ENCODE results near the gene HID1.
A peak's percentile ranks its signal among the peaks of the same experiment; 100 is the strongest.
"Not testable (repeated sequence)": the region's sequence is repeated elsewhere in the genome, so short reads cannot be mapped to it uniquely, and the experiment has no call there.

The HID1 gene

GRCh38 chr17:74923538-74924249 lies 48.9 kb downstream of the HID1 start:
- DNase-seq (ENCODE audit: extremely low read depth in 1 of 2, low read depth in 1 of 2): peak; percentile 35 to 38

DNA sequence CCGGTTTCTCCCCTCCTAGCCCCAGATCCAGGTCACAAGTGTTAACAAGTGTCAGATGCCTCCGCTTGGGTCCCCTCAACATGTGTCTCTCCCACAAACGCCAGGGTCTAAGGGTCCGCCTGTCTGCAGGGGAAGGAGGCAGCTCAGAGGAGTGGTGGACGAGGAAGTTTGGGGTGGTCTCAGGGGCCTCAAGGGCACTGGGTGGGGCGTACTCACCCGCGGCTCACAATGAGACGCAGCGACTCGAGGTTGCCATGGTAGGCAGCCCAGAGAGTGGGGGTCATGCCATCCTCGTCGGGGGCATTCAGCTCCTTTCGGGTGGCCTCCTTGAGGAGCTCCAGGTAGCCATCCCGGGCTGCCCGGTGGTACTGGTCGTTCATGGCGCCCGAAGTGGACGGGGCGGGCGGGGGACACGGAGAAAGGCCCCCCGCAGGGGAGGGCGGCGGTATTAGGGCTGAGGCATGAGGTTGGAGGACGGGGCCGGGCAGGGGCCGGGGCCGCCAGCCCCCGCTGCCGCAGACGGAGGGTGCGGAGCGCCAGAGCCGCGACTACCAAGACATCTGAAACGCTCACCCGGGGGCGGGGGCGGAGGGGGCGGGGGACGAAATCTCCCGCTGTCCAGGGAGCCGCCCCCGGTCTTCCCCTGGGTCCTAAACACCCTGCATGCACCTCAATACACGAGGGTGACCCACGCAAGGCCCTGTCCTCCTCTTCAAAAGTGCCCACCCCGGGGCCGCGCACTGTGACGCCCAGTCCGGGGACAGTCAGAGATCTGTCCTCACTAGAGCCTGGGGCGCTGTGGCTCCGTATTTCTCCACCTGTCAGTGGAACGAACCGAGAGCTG lies 49.6 kb downstream of the HID1 start, which contains the start of gene USH1G:
TSS of gene USH1G (minus strand) at position 562 of the 844 bp plus-strand sequence. CDS start at position 380, 182 bp downstream.
- DNase-seq (ENCODE audit: extremely low read depth in 1 of 2, low read depth in 1 of 2): no peak

- DNase-seq (ENCODE audit: extremely low read depth in 1 of 2, low read depth in 1 of 2): no peak
Observed at GRCh38 chr17:74922172-74922571, 50.4 kb downstream of the HID1 start.

GRCh38 chr17:74921769-74922168 lies 50.8 kb downstream of the HID1 start:
- no peak for DNase-seq (ENCODE audit: extremely low read depth in 1 of 2, low read depth in 1 of 2)

GRCh38 chr17:74921026-74921681 lies 51.4 kb downstream of the HID1 start:
- DNase-seq (ENCODE audit: extremely low read depth in 1 of 2, low read depth in 1 of 2): no peak

GRCh38 chr17:74920642-74921025 lies 51.9 kb downstream of the HID1 start:
- DNase-seq (ENCODE audit: extremely low read depth in 1 of 2, low read depth in 1 of 2): no peak

- DNase-seq (ENCODE audit: extremely low read depth in 1 of 2, low read depth in 1 of 2): no peak
Observed at GRCh38 chr17:74920306-74920620, 52.3 kb downstream of the HID1 start.

DNA sequence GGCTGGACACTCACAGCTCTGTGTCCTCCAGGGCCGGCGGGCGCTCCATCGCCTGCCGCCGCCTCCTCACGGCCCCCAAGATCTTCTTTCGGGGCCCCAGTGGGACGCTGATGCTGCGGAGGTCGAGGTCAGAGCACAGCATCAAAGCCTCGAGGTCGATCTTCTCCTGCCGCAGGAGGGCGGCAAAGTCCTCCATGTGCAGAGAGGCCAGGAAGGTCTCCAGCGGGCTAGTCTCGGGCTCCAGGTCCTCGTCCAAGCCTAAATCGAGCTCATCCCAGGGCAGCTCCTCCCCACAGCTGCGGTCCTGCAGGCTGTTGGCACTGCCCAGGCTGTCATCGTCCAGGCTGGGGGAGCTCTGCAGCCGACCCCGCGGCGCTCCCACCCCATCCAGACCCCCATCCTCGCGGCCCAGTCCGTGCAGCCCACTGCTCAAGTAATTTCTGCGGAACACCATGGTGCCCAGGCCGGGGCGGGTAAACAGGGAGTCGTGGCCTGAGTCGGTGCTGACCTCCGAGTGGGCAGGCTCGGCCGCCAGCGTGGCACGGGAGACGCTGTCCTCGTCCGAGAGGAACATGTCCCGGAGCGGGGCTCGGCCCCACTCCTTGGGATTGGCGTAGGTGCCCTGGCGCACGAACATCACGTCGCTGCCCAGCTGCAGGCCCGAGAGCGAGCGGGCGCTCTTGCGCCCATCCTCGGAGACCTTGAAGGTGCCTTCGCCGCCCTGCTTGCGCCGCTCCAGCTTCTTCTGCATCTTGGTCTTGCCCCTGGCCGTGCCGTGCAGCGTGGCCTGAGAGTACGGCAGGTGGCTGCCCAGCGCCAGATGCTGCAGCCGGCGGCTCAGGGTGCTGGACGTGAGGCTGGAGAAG lies 52.9 kb downstream of the HID1 start:
- DNase-seq (ENCODE audit: extremely low read depth in 1 of 2, low read depth in 1 of 2): no peak

DNA sequence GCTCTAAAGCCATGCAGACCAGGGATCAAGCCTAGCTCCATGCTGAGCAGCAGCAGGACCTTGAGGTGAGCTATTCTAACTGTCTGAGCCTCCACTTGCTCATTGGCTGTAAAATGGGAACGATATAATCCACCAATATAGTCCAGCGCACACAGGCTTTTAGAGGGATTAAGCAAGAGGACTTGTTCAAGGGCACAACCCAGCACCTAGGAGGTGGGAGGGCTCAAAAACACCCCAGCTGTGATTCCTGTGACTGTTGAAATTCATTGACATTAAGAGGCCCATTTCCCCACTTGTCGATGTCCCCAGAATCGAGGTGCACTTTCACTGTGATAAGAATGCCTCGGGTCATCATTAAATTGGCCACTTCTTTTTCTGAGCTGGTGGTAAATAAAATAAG lies 53.7 kb downstream of the HID1 start:
- no peak for DNase-seq (ENCODE audit: extremely low read depth in 1 of 2, low read depth in 1 of 2)

- no peak for DNase-seq (ENCODE audit: extremely low read depth in 1 of 2, low read depth in 1 of 2)
Observed at GRCh38 chr17:74917430-74917829, 55.1 kb downstream of the HID1 start.

- no peak for DNase-seq (ENCODE audit: extremely low read depth in 1 of 2, low read depth in 1 of 2)
Observed at GRCh38 chr17:74916851-74917199, 55.7 kb downstream of the HID1 start.

DNA sequence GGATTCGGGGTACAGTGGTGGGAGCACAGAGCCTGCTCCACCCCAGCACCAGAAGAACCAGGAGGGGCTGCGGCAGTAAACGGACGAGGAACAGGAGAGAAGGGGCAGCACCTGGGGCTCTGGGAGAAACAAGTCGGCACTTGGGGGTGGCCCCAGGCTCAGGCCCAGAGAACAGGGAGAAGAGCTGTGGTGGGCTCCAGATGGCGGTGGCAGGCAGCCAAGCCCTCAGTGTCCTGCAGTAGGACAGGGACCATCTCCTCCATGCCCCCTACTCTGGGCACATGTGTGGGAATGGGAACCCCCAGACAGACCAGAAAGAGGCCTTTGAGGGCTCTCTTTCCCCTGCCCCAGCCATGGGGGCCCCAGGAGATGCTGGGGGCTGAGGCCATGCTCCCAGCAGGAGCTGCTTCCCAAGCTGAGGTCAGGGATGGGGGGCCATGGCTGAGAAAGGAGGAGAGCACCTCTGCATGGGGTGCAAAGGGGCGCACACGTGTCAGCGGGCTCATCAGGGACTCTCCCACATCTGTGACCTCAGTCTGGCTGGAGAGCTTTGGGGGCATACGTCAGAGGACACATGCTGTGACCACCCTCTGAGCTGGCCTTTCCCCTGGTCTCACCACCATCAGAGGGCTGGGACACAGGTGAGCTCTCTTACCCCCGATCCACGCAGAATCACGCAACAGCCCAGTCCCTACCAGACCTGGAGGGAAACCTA lies 56.3 kb downstream of the HID1 start:
- DNase-seq (ENCODE audit: extremely low read depth in 1 of 2, low read depth in 1 of 2): no peak

GRCh38 chr17:74911423-74911822 lies 61.1 kb downstream of the HID1 start:
- not testable (repeated sequence) for DNase-seq (ENCODE audit: extremely low read depth in 1 of 2, low read depth in 1 of 2)

DNA sequence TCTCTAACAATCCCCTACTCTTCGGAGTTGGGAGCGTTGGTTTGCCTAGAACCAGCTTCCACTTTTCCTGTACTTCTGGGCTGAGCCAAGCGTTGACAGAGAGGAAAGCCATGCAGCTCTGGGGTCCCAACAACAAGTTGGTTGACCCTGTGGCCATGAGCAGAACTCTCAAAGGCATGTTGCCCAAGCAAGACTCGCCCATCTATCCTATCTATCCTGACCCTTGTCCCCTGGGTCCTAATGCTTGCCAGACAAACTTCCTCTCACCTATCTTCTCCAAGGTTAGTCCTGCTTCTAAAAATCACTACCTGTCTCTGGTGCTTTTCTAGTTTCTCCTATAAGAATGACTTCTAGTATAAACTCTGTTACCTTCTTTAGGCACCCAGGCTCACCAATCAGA lies 63.5 kb downstream of the HID1 start:
- DNase-seq (ENCODE audit: extremely low read depth in 1 of 2, low read depth in 1 of 2): not testable (repeated sequence)

- no peak for DNase-seq (ENCODE audit: extremely low read depth in 1 of 2, low read depth in 1 of 2)
Observed at GRCh38 chr17:74907012-74907411, 65.5 kb downstream of the HID1 start.

GRCh38 chr17:74906214-74906793 lies 66.3 kb downstream of the HID1 start:
- not testable (repeated sequence) for DNase-seq (ENCODE audit: extremely low read depth in 1 of 2, low read depth in 1 of 2)

- no peak for DNase-seq (ENCODE audit: extremely low read depth in 1 of 2, low read depth in 1 of 2)
Observed at GRCh38 chr17:74904687-74905409, 67.7 kb downstream of the HID1 start.

DNA sequence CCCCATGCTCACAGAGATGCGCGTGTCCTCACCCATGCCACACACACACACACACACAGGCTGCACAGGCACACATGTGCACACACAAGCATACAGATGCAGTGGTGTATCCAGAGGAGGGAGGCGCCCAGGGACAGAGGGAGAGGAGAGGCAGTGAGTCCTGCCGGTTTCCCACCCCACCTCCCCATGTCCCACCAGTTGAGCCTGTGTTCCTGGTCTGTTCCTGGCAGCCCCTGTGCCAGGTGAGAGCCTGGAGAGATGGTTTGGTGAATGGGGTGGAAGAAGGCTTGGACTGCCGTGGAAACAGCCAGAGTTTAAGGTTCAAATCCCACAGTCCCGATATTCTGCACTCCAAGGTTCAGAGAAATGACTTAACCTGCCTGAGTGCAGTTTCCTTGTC lies 68.9 kb downstream of the HID1 start:
- DNase-seq (ENCODE audit: extremely low read depth in 1 of 2, low read depth in 1 of 2): no peak

GRCh38 chr17:74903034-74903433 lies 69.5 kb downstream of the HID1 start:
- DNase-seq (ENCODE audit: extremely low read depth in 1 of 2, low read depth in 1 of 2): no peak

Measured in stimulated activated CD8-positive, alpha-beta memory T cell treated with anti-CD3 and anti-CD28 coated beads, Interleukin-7, amount 100 ng/mL, for 48 hours (primary cell).